GM03348 (cell line): ENCODE data around the gene ARAF.

Experiments
- DNase-seq: peaks from one replicate; pipeline ENCODE4 v3.0.0; 2012; ENCODE audit warnings: low spot score

Gene ARAF

DNA sequence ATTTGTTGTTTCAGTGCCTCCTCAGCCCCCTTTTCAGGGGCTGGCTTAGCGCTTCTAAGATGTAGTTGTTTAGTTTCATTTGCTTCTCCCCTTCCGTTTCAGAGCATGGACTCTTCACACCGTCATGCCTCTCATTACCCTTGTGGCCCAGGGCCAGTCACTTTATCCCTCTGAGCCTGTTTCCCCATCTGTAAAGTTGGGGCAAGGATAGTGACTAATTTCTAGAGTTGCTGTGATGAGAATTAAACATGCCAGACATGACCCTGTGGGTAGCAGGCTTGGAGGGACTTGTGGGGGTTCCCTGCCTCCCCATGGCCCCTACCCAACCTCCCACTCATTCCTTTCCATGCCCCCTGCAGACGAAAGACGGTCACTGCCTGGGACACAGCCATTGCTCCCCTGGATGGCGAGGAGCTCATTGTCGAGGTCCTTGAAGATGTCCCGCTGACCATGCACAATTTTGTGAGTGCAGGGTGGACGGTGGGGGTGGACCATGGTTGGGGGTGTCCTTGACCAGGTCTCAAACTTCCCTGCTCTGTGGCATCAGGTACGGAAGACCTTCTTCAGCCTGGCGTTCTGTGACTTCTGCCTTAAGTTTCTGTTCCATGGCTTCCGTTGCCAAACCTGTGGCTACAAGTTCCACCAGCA, 3.6 kb downstream of the ARAF start:
- DNase-seq = no peak

DNA sequence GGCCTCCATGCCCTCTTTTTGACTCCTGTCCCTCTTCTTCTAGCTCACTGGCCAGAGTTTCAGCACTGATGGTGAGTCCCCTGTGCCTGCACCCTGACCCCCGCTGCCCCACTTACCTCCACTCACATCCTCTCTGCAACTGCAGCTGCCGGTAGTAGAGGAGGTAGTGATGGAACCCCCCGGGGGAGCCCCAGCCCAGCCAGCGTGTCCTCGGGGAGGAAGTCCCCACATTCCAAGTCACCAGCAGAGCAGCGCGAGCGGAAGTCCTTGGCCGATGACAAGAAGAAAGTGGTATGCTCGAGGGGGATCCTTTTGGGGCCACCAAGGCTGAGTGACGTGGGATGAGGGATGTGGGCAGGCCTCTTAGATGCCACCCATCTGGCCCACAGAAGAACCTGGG, 5.8 kb downstream of the ARAF start:
- no peak for DNase-seq

DNA sequence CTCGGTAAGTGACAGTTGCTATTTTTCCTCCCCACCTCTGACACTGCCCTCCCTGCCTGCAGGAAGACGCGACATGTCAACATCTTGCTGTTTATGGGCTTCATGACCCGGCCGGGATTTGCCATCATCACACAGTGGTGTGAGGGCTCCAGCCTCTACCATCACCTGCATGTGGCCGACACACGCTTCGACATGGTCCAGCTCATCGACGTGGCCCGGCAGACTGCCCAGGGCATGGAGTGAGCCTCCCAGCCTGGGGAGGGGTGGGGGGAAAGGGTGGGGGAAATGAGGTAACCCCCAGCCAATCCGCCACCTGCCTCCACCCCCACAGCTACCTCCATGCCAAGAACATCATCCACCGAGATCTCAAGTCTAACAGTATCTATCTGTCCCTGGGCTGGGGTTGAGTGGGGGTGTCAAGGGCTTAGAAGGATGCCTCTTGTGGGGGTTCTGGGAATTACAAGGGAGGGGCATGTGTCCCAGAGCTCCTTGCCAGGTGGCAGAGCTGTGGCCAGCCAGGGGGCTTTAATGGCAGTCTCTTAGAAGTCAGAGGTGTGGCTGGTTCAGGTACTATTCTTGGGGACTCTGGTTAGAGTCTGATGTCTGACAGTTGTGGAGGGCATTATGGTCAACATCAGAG, 7.8 kb downstream of the ARAF start:
- DNase-seq = no peak

DNA sequence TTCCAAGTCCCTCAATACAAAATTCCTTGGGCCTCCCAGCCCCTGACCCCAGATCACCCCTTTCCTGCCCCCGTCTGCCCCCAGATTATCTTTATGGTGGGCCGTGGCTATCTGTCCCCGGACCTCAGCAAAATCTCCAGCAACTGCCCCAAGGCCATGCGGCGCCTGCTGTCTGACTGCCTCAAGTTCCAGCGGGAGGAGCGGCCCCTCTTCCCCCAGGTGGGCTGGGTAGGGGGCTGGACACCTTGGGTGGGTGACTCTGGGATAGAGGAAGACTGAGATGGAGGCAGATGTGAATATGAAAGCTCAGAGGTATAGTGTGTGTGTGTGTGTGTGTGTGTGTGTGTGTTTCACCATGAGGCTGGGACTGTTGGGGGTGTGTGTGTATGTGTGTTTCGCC, 9.8 kb downstream of the ARAF start:
- no peak for DNase-seq

DNA sequence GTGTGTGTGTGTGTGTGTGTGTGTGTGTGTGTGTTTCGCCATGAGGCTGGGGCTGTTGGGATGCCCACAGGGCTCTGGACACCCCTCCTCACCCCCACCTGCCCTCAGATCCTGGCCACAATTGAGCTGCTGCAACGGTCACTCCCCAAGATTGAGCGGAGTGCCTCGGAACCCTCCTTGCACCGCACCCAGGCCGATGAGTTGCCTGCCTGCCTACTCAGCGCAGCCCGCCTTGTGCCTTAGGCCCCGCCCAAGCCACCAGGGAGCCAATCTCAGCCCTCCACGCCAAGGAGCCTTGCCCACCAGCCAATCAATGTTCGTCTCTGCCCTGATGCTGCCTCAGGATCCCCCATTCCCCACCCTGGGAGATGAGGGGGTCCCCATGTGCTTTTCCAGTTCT, 10.2 kb downstream of the ARAF start:
- DNase-seq = no peak

DNA sequence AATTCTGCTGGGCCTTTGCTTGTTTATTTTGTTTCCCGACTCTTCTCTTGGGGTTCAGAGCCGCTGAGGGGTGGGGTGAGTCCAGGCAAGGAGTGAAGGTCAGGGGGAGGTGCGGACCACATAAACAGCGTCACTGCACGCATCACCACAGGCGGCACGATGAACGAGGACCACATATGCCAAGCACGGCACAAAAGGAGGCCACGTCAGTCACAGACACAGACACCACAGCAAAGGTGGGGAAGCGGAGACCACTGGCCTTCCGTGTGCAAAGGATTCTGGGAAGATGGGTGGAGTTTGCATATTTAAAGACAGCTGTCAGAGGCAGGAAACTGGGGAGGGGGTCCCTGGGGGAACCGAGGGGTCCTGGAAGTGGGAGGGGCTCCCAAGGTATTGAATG, 10.9 kb downstream of the ARAF start:
- DNase-seq = no peak

DNA sequence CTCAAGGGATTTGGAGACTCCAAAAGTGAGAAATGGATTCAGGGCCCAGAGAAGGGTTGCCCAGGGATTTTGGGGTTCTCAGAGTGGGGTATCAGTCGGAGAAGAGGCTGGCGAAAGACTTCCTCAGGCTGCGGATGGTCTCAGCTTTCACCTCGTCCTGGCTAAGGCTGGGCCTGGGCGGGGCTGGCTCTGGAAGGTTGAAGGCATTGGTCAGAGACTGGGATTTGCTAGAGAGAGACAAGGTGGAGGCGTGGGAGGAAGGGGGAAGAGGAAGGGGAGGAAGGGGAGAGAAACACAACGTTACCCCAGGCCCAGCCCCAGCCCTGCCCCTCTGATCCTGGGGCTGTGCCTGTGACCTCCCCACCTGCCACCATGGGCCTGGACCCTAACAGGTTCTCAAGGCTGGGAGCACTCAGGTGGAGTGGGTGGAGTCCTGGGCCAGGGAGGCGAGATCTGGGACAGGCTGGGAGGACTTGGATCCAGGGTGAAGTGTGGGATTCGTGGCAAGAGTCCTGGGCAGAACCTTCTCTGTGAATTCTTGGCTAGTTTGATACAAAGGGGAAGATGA, 11.9 kb downstream of the ARAF start:
- no peak for DNase-seq

DNA sequence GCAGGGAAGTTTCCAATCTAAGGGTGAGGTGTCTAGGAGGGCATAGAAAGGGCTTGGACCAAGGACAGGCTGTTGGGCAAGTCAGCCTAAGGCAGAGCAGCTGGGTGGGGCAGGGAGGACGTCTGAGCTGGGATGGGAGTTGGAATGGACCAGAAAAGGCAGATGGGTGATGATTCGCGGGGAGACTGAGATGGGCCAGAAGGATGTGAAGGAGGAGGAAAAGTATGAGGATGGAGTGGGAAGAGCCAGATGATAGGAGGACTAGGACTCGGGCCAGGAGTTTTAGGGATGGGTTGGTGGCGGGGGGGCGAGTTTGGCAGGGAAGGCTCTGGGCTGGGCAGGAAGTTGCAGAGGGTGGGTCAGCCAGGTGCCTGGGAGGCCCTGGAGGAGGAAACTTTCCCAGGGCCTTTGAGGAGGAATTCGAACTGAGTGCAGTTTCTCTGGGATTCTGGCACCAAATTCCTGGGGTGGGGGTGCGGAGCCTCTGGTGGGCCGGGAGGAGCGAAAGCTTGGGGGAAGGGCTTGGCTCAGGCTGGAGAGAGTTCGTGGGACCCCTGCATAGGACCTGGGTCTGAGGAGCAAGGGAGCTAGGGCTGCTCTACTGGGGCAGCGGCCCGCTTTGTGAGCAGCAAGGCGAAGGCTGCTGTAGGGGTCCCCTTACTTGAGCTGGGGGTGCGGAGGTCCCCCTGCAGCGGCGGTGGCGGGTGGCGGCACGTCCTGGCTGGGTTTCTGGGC, 12.5 kb downstream of the ARAF start:
- DNase-seq = peak; percentile 61

DNA sequence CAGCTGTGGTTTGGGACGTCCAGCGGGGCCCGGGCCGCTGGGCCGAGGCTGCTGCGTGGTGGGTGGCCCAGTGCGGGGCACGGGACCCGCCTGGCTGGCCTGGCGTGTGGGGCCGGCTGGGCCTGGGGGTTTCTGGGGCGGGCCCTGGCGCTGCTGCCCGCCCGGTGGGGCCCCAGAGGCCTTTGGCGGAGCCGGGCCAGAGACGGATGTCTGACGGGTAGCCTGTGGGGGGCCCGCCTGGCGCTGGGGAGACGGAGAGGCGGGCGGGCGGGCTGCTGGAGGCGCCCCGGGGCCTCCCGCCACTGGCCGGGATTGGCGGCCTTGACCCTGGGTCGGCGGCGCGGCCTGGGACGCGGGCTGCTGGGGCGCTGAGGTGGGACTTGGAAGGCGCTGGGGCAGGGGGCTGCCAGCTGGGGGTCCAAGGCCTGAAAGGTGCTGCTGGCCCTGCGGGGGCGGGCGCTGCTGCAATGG, 13.1 kb downstream of the ARAF start:
- no peak for DNase-seq

DNA sequence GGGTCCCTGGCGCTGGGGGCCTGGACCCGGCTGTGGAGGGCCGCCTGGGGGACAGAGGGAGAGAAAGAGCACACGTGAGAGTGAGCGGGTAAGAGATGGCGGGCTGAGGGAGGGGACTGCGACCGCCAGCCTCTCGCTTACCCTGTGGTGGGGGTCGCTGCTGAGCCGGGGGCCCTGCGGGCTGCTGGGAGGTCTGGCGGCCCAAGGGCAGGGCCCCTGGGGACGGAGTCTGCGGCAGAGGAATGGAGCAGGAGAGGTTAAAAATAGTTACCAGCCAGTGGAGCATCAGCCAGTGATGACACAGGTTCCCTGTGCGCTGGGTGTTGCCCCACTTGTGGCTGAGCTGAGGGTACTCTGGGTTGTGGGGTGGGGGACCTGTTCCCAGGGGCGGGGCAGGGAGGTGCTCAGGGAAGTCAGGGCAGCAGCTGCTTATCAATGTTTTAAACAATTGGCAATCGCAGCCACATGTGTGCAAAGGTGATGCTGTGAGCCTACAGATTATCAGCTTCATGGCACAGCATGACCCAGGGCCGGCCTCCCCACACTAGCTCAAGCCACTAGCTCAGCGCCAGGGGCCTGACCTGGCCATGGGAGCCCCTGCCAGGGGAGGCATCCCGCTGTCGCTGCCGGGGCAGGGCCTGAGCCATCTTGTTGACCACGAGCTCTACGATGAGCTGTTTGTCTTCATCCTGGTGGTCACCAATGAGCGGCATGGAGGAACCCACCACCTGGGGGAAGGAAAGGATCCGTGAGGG, 13.7 kb downstream of the ARAF start:
- DNase-seq = no peak

DNA sequence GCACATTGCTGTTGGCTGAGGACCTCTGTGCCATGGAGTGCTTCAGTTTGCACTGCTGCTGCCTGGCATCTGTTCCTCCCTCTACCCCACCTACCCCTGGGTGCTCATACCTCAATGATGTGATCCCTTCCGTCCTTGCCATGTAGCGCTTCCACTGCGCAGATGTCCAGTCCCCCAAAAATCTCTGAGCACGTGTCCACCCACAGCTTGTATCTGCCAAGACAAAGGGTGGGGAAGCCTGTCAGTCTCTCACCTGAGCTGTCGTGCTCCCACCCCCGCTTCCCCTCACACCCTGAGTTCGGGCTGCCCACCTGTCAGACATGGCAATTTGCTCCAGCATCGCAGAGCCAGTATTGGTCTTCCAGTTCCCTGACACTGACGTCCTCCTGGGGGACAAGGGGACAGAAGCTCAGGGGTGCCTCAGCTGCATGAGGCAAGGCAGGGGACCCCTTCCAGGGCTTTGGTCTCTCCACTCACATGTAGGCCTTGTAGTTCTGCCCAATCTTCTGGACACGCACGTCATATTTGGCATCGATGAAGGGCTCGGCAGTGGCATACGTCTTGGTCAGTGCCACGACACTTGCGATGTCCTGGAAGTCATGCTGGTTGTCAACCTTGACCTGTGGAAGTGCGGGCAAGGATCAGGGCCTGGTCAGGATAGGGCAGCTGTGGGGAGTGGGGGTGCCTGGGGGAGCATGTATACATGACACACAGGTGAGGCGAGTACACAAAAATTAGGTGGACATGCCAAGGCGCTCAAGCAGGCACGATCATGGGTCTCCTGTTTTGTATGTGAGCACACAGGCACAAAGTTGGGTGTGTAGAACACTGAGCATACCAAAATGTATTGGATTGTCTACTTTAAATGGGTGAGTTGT, 15.3 kb downstream of the ARAF start:
- DNase-seq = no peak

DNA sequence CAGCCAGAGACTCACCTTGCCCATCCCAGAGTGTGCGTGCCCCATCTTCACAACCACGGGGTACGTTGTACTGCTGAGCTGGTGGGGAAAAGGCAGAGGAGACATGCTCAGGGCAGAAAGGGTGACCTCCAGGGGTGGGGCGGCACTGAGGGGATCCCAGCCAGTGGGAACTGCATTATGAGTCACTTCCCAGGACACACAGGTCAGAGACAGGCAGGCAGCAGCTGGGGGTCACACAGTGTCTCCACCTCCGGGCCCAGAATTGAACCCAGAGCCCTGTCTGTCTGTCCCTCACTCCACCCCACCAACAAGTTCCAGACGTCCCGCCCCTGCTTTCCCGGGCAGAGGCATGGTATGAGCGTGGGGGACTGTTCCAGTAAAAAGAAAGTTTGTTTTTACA, 16.4 kb downstream of the ARAF start:
- DNase-seq = no peak

DNA sequence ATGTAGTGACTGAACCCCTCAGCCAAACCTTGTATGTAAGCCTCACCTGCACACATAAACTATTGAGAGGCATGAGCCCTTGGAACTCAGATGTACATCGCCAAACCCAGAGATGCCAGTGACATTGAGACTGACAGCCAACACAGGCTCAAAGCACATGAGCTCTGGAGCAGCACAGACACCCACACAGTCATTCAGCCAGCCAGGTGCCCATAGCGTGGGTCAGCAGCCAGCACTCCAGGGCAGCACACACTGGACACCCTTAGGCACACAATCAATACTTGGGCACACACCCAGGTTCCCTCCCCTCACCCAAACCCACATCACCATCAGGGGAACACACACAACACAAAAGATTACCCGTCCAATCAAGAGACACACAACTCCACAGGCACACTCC, 16.9 kb downstream of the ARAF start:
- no peak for DNase-seq

DNA sequence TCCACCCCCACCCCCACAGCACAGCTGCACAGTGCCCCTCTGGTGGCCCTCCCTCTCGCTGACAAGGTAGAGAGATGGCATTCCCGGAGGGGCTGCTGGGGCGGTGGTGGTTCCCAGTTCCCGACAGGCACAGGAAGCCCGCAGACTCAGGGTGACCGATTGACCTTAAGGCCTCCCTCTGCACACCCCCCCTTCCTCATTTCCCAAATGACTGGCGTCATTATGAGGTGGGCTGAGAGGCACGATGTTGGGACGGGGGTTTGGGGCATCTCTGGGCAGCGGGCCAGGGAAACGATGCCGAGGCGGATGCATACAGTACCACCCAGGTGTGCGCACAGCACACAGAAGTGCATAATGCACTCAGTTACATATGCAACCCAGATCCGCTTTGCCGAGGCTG, 17.7 kb downstream of the ARAF start:
- no peak for DNase-seq

DNA sequence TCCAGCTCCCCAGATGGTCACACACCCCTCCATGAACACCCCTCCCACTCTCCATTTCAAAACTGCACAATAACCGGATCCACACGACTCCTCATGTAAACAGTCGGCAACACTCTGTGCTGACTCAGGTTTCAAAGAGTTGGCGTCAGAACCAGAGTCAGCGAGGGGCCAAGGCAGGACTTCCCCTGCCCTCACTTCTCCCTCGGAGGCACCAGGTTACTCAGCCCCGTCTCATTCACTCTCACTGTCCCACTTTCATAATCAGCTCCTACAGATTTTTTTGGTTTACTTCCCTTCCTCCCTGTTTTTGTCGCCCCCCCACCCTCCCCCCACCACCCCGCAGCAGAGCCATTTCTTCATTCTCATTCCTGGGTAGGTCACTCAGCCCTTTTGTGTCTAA, 18.5 kb downstream of the ARAF start:
- peak; percentile 39 for DNase-seq

DNA sequence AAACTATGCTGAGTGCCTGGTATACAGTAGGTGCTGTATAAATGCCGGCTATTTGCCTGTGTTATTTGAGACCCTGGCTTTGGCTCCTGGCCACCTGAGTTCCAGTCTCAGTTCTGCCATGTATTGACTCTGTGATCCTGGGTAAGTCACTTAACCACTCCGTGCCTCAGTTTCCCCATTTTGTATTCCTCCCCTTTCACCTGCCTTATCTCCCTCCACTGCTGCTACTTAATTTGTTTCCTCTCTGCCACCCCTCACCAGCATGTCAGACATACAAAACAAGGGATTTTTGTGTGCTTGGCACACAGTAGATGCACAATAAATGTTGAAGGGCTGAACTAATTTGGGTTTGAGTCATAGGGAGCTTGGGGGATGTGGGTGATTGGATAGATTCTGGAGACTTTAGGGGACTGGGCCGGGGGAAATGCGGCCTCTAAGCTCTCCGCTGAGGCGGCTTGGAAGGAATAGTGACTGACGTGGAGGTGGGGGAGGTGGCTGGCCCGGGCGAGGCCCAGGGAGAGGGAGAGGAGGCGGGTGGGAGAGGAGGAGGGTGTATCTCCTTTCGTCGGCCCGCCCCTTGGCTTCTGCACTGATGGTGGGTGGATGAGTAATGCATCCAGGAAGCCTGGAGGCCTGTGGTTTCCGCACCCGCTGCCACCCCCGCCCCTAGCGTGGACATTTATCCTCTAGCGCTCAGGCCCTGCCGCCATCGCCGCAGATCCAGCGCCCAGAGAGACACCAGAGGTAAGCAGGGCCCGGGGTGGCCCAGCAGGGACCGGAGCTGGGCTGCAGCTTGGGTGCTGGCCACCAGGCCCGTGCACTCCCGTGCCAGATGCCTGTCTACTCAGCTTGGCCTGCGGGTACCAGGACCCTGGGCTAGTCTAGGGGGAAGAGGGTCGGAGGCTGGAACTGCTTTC, 21.0 kb downstream of the ARAF start, which contains the start of gene TIMP1:
Gene TIMP1 (plus strand): TSS at position 706 of the 917 bp plus-strand sequence. CDS start 980 bp downstream, outside the sequence.
- DNase-seq = peak; percentile 93

DNA sequence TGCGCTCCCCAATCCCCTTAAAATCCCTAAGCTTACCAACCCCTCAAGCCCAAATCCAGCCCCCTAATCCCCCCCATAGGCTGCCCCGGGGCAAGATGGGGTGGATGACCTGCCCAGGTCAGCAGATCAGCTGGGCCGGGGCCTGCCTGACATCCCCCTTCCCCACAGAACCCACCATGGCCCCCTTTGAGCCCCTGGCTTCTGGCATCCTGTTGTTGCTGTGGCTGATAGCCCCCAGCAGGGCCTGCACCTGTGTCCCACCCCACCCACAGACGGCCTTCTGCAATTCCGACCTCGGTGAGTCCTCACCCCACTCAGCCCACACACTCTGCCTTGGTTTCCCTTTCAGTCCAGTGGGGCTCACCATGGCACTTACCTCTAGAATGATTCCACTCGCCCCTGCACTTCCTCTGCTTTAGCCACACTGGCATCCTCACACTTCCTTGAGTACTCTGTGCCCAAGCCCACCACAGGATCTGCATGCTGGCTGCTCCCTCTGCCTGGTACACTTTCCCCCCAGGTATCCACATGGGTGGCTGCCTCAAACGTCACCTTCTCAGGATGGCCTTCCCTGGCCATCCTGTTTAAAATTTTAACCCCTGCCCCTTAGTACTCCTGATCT, 22.3 kb downstream of the ARAF start:
- DNase-seq = no peak

DNA sequence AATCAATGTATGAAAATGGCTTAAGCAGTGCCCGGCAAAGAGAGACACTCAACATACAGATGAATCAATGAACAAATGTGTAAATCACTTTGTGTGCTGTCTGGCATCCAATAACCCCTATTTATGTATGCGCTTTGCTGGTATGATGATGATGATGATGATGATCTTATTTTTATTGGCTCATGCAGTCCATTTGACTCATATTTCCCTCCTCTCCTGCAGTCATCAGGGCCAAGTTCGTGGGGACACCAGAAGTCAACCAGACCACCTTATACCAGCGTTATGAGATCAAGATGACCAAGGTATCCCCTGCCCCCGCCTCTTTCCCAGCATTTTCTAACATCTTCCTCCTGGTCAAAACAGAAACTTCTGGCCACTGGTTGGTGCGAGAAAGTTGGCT, 23.7 kb downstream of the ARAF start:
- no peak for DNase-seq

DNA sequence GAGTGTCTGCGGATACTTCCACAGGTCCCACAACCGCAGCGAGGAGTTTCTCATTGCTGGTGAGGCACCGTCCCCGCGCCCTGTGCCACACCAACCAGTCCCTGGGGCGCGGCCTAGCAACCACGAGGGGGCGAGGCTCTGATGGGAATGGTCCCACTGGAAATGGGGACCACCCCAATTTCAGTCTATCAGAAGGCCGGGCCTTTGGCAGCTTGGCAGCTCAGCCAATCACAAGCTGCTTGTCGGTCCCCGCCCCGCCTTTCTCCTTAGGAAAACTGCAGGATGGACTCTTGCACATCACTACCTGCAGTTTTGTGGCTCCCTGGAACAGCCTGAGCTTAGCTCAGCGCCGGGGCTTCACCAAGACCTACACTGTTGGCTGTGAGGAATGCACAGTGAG, 24.3 kb downstream of the ARAF start:
- no peak for DNase-seq
